HepG2 (cell line): ENCODE measurements around the gene IFITM10. TPM values are rescaled to one million over a fixed set of nuclear protein-coding genes. Genes with fewer than 3 reads are reported as not detected.

Experiments used
- ATF2 ChIP-seq: sonication (generic); formaldehyde crosslinking; IDR thresholded peaks from 2 replicates; pipeline ENCODE4 v1.4.0; 2020; ENCODE audit warnings: missing genetic modification reagents
- CBX5 ChIP-seq: sonication (generic); formaldehyde crosslinking; IDR thresholded peaks from 2 replicates; pipeline ENCODE4 v1.4.0; 2020; ENCODE audit warnings: missing genetic modification reagents, borderline replicate concordance
- CTCF ChIP-seq: sonication (generic); formaldehyde crosslinking; IDR thresholded peaks from 2 replicates; pipeline ENCODE4 v1.5.0; 2020; ENCODE audit warnings: mild to moderate bottlenecking, missing genetic modification reagents, moderate library complexity
- ETV6 ChIP-seq: sonication (generic); formaldehyde crosslinking; conservative IDR thresholded peaks from 2 replicates; pipeline ENCODE4 v1.4.0; 2020; ENCODE audit warnings: missing genetic modification reagents
- FOXC1 ChIP-seq: sonication (generic); formaldehyde crosslinking; IDR thresholded peaks from 2 replicates; pipeline ENCODE4 v1.8.0; 2022; ENCODE audit warnings: mild to moderate bottlenecking, missing genetic modification reagents, borderline replicate concordance
- KLF6 ChIP-seq: IDR thresholded peaks from 2 replicates; pipeline ENCODE4 v1.8.0; 2016; ENCODE audit warnings: missing biosample characterization, missing genetic modification reagents
- NFKBIZ ChIP-seq: IDR thresholded peaks from 2 replicates; pipeline ENCODE4 v1.6.1; 2018; ENCODE audit warnings: missing genetic modification reagents, missing compliant biosample characterization
- PPARG ChIP-seq: conservative IDR thresholded peaks from 2 replicates; pipeline ENCODE4 v1.6.1; 2016; ENCODE audit warnings: missing biosample characterization, missing genetic modification reagents
- PRMT3 ChIP-seq: sonication (generic); formaldehyde crosslinking; IDR thresholded peaks from 2 replicates; pipeline ENCODE4 v1.8.1; 2022; ENCODE audit warnings: low read depth, mild to moderate bottlenecking, moderate library complexity, missing genetic modification reagents, borderline replicate concordance
- RCOR2 ChIP-seq: IDR thresholded peaks from 2 replicates; pipeline ENCODE4 v1.6.1; 2016; ENCODE audit warnings: missing biosample characterization, missing genetic modification reagents
- SALL1 ChIP-seq: sonication (generic); formaldehyde crosslinking; IDR thresholded peaks from 2 replicates; pipeline ENCODE4 v1.8.0; 2022; ENCODE audit warnings: mild to moderate bottlenecking, missing genetic modification reagents
- SKI ChIP-seq: fragments of 450-650 bp; IDR thresholded peaks from one replicate; pipeline ENCODE4 v1.6.1; 2018; ENCODE audit warnings: mild to moderate bottlenecking; ENCODE audit not compliant: partially characterized antibody
- SRF ChIP-seq: IDR thresholded peaks from 2 replicates; pipeline ENCODE4 v1.6.1; 2011; ENCODE audit warnings: mild to moderate bottlenecking, low read depth, low read length, moderate library complexity
- SRY ChIP-seq: sonication (generic); formaldehyde crosslinking; IDR thresholded peaks from 2 replicates; pipeline ENCODE4 v1.8.0; 2022; ENCODE audit warnings: mild to moderate bottlenecking, missing genetic modification reagents
- TEAD3 ChIP-seq: optimal IDR thresholded peaks from 2 replicates; pipeline ENCODE3; 2016; ENCODE audit warnings: borderline replicate concordance
- THAP11 ChIP-seq: IDR thresholded peaks from 2 replicates; pipeline ENCODE4 v1.6.1; 2016; ENCODE audit warnings: missing biosample characterization, missing genetic modification reagents
- ZNF18 ChIP-seq: sonication (generic); formaldehyde crosslinking; IDR thresholded peaks from 2 replicates; pipeline ENCODE4 v1.8.0; 2022; ENCODE audit warnings: mild to moderate bottlenecking, missing genetic modification reagents; ENCODE audit not compliant: insufficient replicate concordance
- ZNF207 ChIP-seq: fragments of 450-650 bp; IDR thresholded peaks from 2 replicates; pipeline ENCODE4 v1.6.1; 2016; ENCODE audit warnings: antibody characterized with exemption, borderline replicate concordance
- ZNF350 ChIP-seq: sonication (generic); formaldehyde crosslinking; IDR thresholded peaks from 2 replicates; pipeline ENCODE4 v1.4.0; 2020; ENCODE audit warnings: mild to moderate bottlenecking, low read depth, missing genetic modification reagents, borderline replicate concordance
- ZNF550 ChIP-seq: sonication (generic); formaldehyde crosslinking; IDR thresholded peaks from 2 replicates; pipeline ENCODE4 v1.4.0; 2020; ENCODE audit warnings: mild to moderate bottlenecking, missing genetic modification reagents, borderline replicate concordance
- ZNF577 ChIP-seq: sonication (generic); formaldehyde crosslinking; IDR thresholded peaks from 2 replicates; pipeline ENCODE4 v1.4.0; 2020; ENCODE audit warnings: mild to moderate bottlenecking, low read depth, missing genetic modification reagents, borderline replicate concordance
- ZNF710 ChIP-seq: sonication (generic); formaldehyde crosslinking; IDR thresholded peaks from 2 replicates; pipeline ENCODE4 v1.5.0; 2020; ENCODE audit warnings: mild to moderate bottlenecking, missing genetic modification reagents, borderline replicate concordance
- ZSCAN25 ChIP-seq: sonication (generic); formaldehyde crosslinking; IDR thresholded peaks from 2 replicates; pipeline ENCODE4 v1.8.0; 2022; ENCODE audit warnings: mild to moderate bottlenecking, missing genetic modification reagents
- polyA plus RNA-seq, 8 experiments: library from polyadenylated mRNA; depleted of rRNA in 3 of 8; stranded (reverse) in 7 of 8; unstranded in 1 of 8; fragments of >200 nt; fragmentation: Illumina TruSeq in 4 of 8; extraction: Trizol in 4 of 8; gene quantifications; 2 replicates each; pipeline versions ENCODE4 v1.2.1 to v1.2.3, GENCODE V29; 2011 to 2016; ENCODE audit warnings: low read depth in 4 of 8, missing spikeins in 1 of 8, mixed read lengths in 1 of 8; ENCODE audit not compliant: insufficient read depth in 1 of 8
- total RNA-seq, 5 experiments: library from RNA; depleted of rRNA; stranded (reverse); fragments of >200 nt; fragmentation: Illumina TruSeq; extraction: Trizol; gene quantifications; 2 replicates each; pipeline ENCODE4 v1.2.3, GENCODE V29; 2016; ENCODE audit warnings: low read depth in 1 of 5

Gene IFITM10
- total and polyA plus RNA-seq, 2 of the 13 experiments (the other 11 are each of a cell fraction or from before 2014, with no cell fraction given), result 0.09 to 0.13 TPM

- TF ChIP-seq FOXC1 (CRISPR knock-in tag) (peak; percentile 46; the same call in 1 of the 2 replicates), RCOR2 (CRISPR knock-in tag) (0 out of 2 replicates have a peak, but pooled peaks have one; percentile 35), SALL1 (CRISPR knock-in tag) (peak; percentile 70), CTCF (CRISPR knock-in tag) (peak; percentile 99), ZNF18 (CRISPR knock-in tag) (peak; percentile 49), ETV6 (CRISPR knock-in tag) (no peak), SRY (peak; percentile 56; the same call in 1 of the 2 replicates), ZNF207 (no peak), ZNF577 (no peak), PRMT3 (CRISPR knock-in tag) (no peak), ZNF710 (CRISPR knock-in tag) (peak; percentile 61; the same call in 1 of the 2 replicates), ATF2 (CRISPR knock-in tag) (no peak), TEAD3 (CRISPR knock-in tag) (peak; percentile 70), ZNF550 (CRISPR knock-in tag) (no peak), SKI (no peak), CBX5 (peak; percentile 58; the same call in 1 of the 2 replicates), ZNF350 (CRISPR knock-in tag) (peak; percentile 37; the same call in 1 of the 2 replicates), SRF (no peak), PPARG (peak; percentile 78), NFKBIZ (CRISPR knock-in tag) (peak; percentile 40; the same call in 1 of the 2 replicates), ZSCAN25 (peak; percentile 100), THAP11 (CRISPR knock-in tag) (peak; percentile 51), KLF6 (CRISPR knock-in tag) (peak; percentile 60; the same call in 1 of the 2 replicates)
These were observed 56.1 kb downstream of the IFITM10 start (continued) for GRCh38 chr11:1694064-1694845.
